ENCODE data around the gene TMEM89.
A peak's percentile ranks its signal among the peaks of the same experiment; 100 is the strongest.

The TMEM89 gene

DNA sequence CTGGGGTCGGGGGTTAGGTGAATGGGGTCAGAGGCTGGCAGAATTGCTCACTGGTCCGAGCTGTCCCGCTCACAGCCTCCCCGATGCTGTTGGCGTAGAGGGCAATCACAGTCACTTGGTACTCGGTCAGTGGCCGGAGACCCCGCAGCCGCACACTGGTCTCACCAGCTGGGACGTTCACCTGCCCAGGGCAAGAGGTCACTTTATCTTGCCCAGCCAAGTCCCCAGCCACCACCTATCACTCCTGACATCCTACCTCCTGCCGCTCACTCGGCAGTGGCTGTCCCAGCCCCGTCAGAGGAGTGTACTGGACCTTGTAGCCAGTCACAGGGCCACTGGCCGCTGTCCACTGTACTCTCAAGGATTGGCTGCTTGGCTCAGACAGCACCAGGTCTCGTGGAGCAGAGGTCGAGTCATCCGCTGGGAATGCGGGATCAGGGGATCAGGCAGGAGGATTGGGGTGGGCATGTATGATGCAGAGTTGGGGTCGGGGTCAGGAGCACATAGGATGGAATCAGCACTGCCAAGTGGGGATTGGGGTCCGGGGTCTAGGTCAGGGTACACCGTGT, 29.0 kb downstream of the TMEM89 start:
- no peak overlapping the region for H3K14ac ChIP-seq (ENCODE audit: low read length)
- WGBS, 2 donors (ENCODE audit: extremely low coverage in 2 of 2, insufficient read length in 2 of 2, insufficient replicate concordance in 1 of 2) = no CpG with 5 or more reads among the region's 21 CpGs
- peaks cover 3% of the 10 kb centered on the region for H3K79me1 ChIP-seq (ENCODE audit: low read depth, low read length)
- no peaks in the 10 kb centered on the region for H3K9me3 ChIP-seq (replicated peaks in 1 of 2; ENCODE audit: control insufficient read depth in 2 of 2, insufficient read depth in 1 of 2, low read depth in 1 of 2, low read length in 2 of 2)
- H3K4me2 ChIP-seq (ENCODE audit: insufficient read depth, low read length, poor library complexity, severe bottlenecking) = no peak overlapping the region
- H2BK120ac ChIP-seq (ENCODE audit: low read depth, low read length) = no peak overlapping the region
- H2BK12ac ChIP-seq (ENCODE audit: low read length) = no peak overlapping the region
- no peak overlapping the region for H3K18ac ChIP-seq (ENCODE audit: low read length)
- no peak overlapping the region for H2BK5ac ChIP-seq (ENCODE audit: low read length)
- no peak overlapping the region for H3K27ac ChIP-seq (replicated peaks; ENCODE audit: low read length)
- no peak overlapping the region for H2AFZ ChIP-seq (ENCODE audit: low read length)
- no peak overlapping the region for H3K9ac ChIP-seq (ENCODE audit: low read depth, low read length, poor library complexity)
- H2AK5ac ChIP-seq (ENCODE audit: low read depth, low read length) = no peak overlapping the region
- peaks cover 0 to 11% of the 10 kb centered on the region in 2 donors for H3K4me1 ChIP-seq (ENCODE audit: control insufficient read depth in 2 of 2, insufficient read depth in 1 of 2, low read depth in 1 of 2, low read length in 2 of 2)
- DNase-seq (ENCODE audit: low spot score) = no peak
- H3K23ac ChIP-seq (ENCODE audit: low read depth, low read length, poor library complexity) = no peak overlapping the region
- peaks cover 5 to 9% of the 10 kb centered on the region in 2 donors for H3K36me3 ChIP-seq (replicated peaks in 1 of 2; ENCODE audit: control insufficient read depth in 2 of 2, insufficient read depth in 2 of 2, low read length in 2 of 2)
- H3K4me3 ChIP-seq (ENCODE audit: low read length in 2 of 2) = no peak overlapping the region
- no peak overlapping the region for H4K8ac ChIP-seq (ENCODE audit: low read depth, low read length)
- H4K91ac ChIP-seq (ENCODE audit: low read depth, low read length, poor library complexity) = no peak overlapping the region
- no peak overlapping the region for H3K4ac ChIP-seq (ENCODE audit: low read length)
- no peaks in the 10 kb centered on the region for H3K27me3 ChIP-seq (ENCODE audit: control insufficient read depth in 3 of 3, insufficient read depth in 3 of 3, low read depth in 1 of 3, low read length in 3 of 3)
- H2BK15ac ChIP-seq (ENCODE audit: low read length) = no peak overlapping the region

DNA sequence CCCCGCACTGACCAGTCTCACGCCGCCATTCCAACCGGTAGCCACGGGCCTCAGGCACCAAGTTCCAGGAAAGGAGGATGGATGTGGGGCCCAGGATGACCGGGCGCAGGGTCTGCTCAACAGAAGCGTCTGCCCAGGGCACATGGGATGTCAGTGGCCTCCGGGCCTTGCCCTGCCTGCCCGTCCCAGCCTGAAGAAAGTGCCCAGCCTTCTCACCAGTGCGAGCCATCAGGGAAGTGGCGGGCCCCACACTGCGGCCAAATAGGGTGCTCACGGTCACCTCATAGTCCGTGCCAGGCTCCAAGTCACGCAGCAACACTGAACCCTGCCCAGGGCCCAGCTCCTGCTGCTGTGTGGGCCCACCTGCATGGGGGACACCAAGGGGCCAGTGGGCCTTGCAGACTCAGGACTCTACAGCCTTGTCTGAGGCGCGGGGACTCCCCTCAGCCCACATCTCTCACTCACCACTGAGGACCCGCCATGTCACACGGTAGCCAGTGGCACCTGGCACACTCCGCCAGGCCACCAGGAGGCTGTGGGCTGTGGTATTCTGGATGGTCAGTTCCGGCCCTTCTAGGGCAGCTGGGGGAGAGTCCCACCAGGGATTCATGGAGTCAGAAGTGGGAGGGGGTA, 29.6 kb downstream of the TMEM89 start:
- Histone ChIP-seq H3K4me3 (ENCODE audit: low read length in 2 of 2) (no peak overlapping the region), H2BK12ac (ENCODE audit: low read length) (no peak overlapping the region), H3K9ac (ENCODE audit: low read depth, low read length, poor library complexity) (peak overlapping the region; percentile 17), H2AK5ac (ENCODE audit: low read depth, low read length) (no peak overlapping the region), H4K8ac (ENCODE audit: low read depth, low read length) (no peak overlapping the region), H3K4me1 (ENCODE audit: control insufficient read depth in 2 of 2, insufficient read depth in 1 of 2, low read depth in 1 of 2, low read length in 2 of 2) (peaks cover 0 to 11% of the 10 kb centered on the region in 2 donors), H3K27me3 (ENCODE audit: control insufficient read depth in 3 of 3, insufficient read depth in 3 of 3, low read depth in 1 of 3, low read length in 3 of 3) (no peaks in the 10 kb centered on the region), H2AFZ (ENCODE audit: low read length) (no peak overlapping the region), H3K4me2 (ENCODE audit: insufficient read depth, low read length, poor library complexity, severe bottlenecking) (no peak overlapping the region), H3K18ac (ENCODE audit: low read length) (no peak overlapping the region), H4K91ac (ENCODE audit: low read depth, low read length, poor library complexity) (no peak overlapping the region), H3K27ac (replicated peaks; ENCODE audit: low read length) (no peak overlapping the region), H2BK120ac (ENCODE audit: low read depth, low read length) (no peak overlapping the region), H2BK15ac (ENCODE audit: low read length) (no peak overlapping the region), H2BK5ac (ENCODE audit: low read length) (no peak overlapping the region), H3K14ac (ENCODE audit: low read length) (no peak overlapping the region), H3K4ac (ENCODE audit: low read length) (no peak overlapping the region), H3K79me1 (ENCODE audit: low read depth, low read length) (peaks cover 3% of the 10 kb centered on the region), H3K36me3 (replicated peaks in 1 of 2; ENCODE audit: control insufficient read depth in 2 of 2, insufficient read depth in 2 of 2, low read length in 2 of 2) (peaks cover 1 to 3% of the 10 kb centered on the region in 2 donors), H3K9me3 (replicated peaks in 1 of 2; ENCODE audit: control insufficient read depth in 2 of 2, insufficient read depth in 1 of 2, low read depth in 1 of 2, low read length in 2 of 2) (peaks cover 0 to 2% of the 10 kb centered on the region in 2 donors), H3K23ac (ENCODE audit: low read depth, low read length, poor library complexity) (peak overlapping the region; percentile 75)
- WGBS, 2 donors (ENCODE audit: extremely low coverage in 2 of 2, insufficient read length in 2 of 2, insufficient replicate concordance in 1 of 2) = no CpG with 5 or more reads among the region's 22 CpGs
- DNase-seq (ENCODE audit: low spot score) = no peak

DNA sequence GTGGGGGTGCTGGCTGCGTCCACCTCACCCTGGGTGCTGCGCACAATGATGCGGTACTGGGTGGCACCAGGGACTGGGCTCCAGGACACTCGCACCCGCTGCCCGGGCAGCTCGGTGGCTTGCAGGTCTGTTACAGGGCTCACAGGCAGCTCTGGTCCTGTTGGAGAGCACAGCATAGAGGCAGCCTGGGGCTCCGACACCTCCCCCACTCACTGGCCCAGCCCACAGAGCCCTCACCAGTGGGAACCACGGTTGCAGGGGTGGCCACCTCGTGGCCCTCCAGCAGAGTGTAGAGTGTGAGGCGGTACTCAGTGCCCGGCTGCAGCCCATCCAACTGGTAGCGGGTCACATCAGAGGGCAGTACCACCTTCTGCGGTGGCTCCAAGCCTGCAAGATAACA, 30.1 kb downstream of the TMEM89 start:
- Histone ChIP-seq H3K14ac (ENCODE audit: low read length) (no peak overlapping the region), H3K9me3 (replicated peaks in 1 of 2; ENCODE audit: control insufficient read depth in 2 of 2, insufficient read depth in 1 of 2, low read depth in 1 of 2, low read length in 2 of 2) (peaks cover 0 to 2% of the 10 kb centered on the region in 2 donors), H3K4me2 (ENCODE audit: insufficient read depth, low read length, poor library complexity, severe bottlenecking) (no peak overlapping the region), H3K18ac (ENCODE audit: low read length) (no peak overlapping the region), H4K8ac (ENCODE audit: low read depth, low read length) (no peak overlapping the region), H2AK5ac (ENCODE audit: low read depth, low read length) (peak overlapping the region; percentile 33), H3K27me3 (ENCODE audit: control insufficient read depth in 3 of 3, insufficient read depth in 3 of 3, low read depth in 1 of 3, low read length in 3 of 3) (no peaks in the 10 kb centered on the region), H3K4me3 (ENCODE audit: low read length in 2 of 2) (no peak overlapping the region), H2BK120ac (ENCODE audit: low read depth, low read length) (no peak overlapping the region), H2BK15ac (ENCODE audit: low read length) (no peak overlapping the region), H2AFZ (ENCODE audit: low read length) (no peak overlapping the region), H3K4ac (ENCODE audit: low read length) (no peak overlapping the region), H4K91ac (ENCODE audit: low read depth, low read length, poor library complexity) (no peak overlapping the region), H3K23ac (ENCODE audit: low read depth, low read length, poor library complexity) (peak overlapping the region; percentile 75), H3K79me1 (ENCODE audit: low read depth, low read length) (peaks cover 3% of the 10 kb centered on the region), H3K4me1 (ENCODE audit: control insufficient read depth in 2 of 2, insufficient read depth in 1 of 2, low read depth in 1 of 2, low read length in 2 of 2) (peaks cover 0 to 11% of the 10 kb centered on the region in 2 donors), H3K36me3 (replicated peaks in 1 of 2; ENCODE audit: control insufficient read depth in 2 of 2, insufficient read depth in 2 of 2, low read length in 2 of 2) (peaks cover 0 to 5% of the 10 kb centered on the region in 2 donors), H3K9ac (ENCODE audit: low read depth, low read length, poor library complexity) (peak overlapping the region; percentile 17), H2BK5ac (ENCODE audit: low read length) (no peak overlapping the region), H2BK12ac (ENCODE audit: low read length) (no peak overlapping the region), H3K27ac (replicated peaks; ENCODE audit: low read length) (no peak overlapping the region)
- no CpG with 5 or more reads among the region's 14 CpGs for WGBS, 2 donors (ENCODE audit: extremely low coverage in 2 of 2, insufficient read length in 2 of 2, insufficient replicate concordance in 1 of 2)
- no peak for DNase-seq (ENCODE audit: low spot score)

DNA sequence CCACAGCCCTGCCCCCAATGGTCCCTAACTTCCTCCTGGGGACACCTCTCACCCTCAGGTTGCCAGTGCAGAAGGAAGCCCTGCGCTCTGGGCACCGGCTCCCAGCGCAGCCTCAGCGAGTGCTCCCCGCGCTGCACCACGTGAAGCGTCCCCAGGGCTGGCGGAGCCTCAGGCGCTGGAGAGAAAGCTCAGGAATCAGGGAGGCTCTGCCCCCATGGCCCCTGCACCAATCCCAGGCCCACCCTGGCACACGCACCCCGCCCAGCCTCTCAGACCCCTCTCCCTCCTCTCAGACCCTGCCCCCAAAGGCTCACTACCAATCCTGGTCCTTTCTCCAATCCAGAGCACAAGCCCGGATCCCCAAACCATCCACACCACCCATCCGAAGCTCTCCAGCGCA, 33.3 kb downstream of the TMEM89 start:
- Histone ChIP-seq H3K18ac (ENCODE audit: low read length) (peak overlapping the region; percentile 76), H3K4me2 (ENCODE audit: insufficient read depth, low read length, poor library complexity, severe bottlenecking) (no peak overlapping the region), H2AFZ (ENCODE audit: low read length) (no peak overlapping the region), H2BK12ac (ENCODE audit: low read length) (peak overlapping the region; percentile 41), H3K4ac (ENCODE audit: low read length) (no peak overlapping the region), H2BK120ac (ENCODE audit: low read depth, low read length) (no peak overlapping the region), H3K79me1 (ENCODE audit: low read depth, low read length) (peaks cover 3% of the 10 kb centered on the region), H3K27me3 (ENCODE audit: control insufficient read depth in 3 of 3, insufficient read depth in 3 of 3, low read depth in 1 of 3, low read length in 3 of 3) (no peaks in the 10 kb centered on the region), H2BK15ac (ENCODE audit: low read length) (no peak overlapping the region), H3K9me3 (replicated peaks in 1 of 2; ENCODE audit: control insufficient read depth in 2 of 2, insufficient read depth in 1 of 2, low read depth in 1 of 2, low read length in 2 of 2) (peaks cover 0 to 2% of the 10 kb centered on the region in 2 donors), H4K8ac (ENCODE audit: low read depth, low read length) (no peak overlapping the region), H3K36me3 (replicated peaks in 1 of 2; ENCODE audit: control insufficient read depth in 2 of 2, insufficient read depth in 2 of 2, low read length in 2 of 2) (peaks cover 0 to 9% of the 10 kb centered on the region in 2 donors), H2BK5ac (ENCODE audit: low read length) (peak overlapping the region; percentile 75), H3K4me3 (ENCODE audit: low read length in 2 of 2) (no peak overlapping the region), H4K91ac (ENCODE audit: low read depth, low read length, poor library complexity) (no peak overlapping the region), H3K4me1 (ENCODE audit: control insufficient read depth in 2 of 2, insufficient read depth in 1 of 2, low read depth in 1 of 2, low read length in 2 of 2) (no peaks in the 10 kb centered on the region), H2AK5ac (ENCODE audit: low read depth, low read length) (peak overlapping the region; percentile 74), H3K27ac (replicated peaks; ENCODE audit: low read length) (no peak overlapping the region), H3K23ac (ENCODE audit: low read depth, low read length, poor library complexity) (no peak overlapping the region), H3K9ac (ENCODE audit: low read depth, low read length, poor library complexity) (no peak overlapping the region), H3K14ac (ENCODE audit: low read length) (peak overlapping the region; percentile 82)
- DNase-seq (ENCODE audit: low spot score) = no peak
- WGBS, 2 donors (ENCODE audit: extremely low coverage in 2 of 2, insufficient read length in 2 of 2, insufficient replicate concordance in 1 of 2) = no CpG with 5 or more reads among the region's 15 CpGs

All from neuronal stem cell (in vitro differentiated cells).